SJCRH30 (cell line): ENCODE measurements around the gene MORC2. TPM values are rescaled to one million over a fixed set of nuclear protein-coding genes. Genes with fewer than 3 reads are reported as not detected.
A peak's percentile ranks its signal among the peaks of the same experiment; 100 is the strongest.

ENCODE experiments used
- DNase-seq, 2 experiments: peaks; one replicate each; pipeline ENCODE4 v3.0.0-alpha.2; 2015 to 2020
- H3K27ac ChIP-seq: fragments of 250-450 bp; sonication (Bioruptor Pico); 2 replicates; pipeline ENCODE4 v1.5.1; 2020; ENCODE audit warnings: mild to moderate bottlenecking, moderate library complexity
- H3K27me3 ChIP-seq: fragments of 250-450 bp; sonication (Bioruptor Pico); 2 replicates; pipeline ENCODE4 v1.5.1; 2020; ENCODE audit warnings: mild to moderate bottlenecking, moderate library complexity
- H3K36me3 ChIP-seq: fragments of 250-450 bp; sonication (Bioruptor Pico); 2 replicates; pipeline ENCODE4 v1.5.1; 2020; ENCODE audit warnings: mild to moderate bottlenecking, moderate library complexity
- H3K4me1 ChIP-seq: fragments of 250-450 bp; sonication (Bioruptor Pico); 2 replicates; pipeline ENCODE4 v1.5.1; 2020; ENCODE audit warnings: mild to moderate bottlenecking, moderate library complexity
- H3K4me3 ChIP-seq: fragments of 250-450 bp; sonication (Bioruptor Pico); 2 replicates; pipeline ENCODE4 v1.5.1; 2020; ENCODE audit warnings: mild to moderate bottlenecking, moderate library complexity
- H3K9me3 ChIP-seq: fragments of 250-450 bp; sonication (Bioruptor Pico); replicated peaks from 2 replicates; pipeline ENCODE4 v1.5.1; 2020; ENCODE audit warnings: mild to moderate bottlenecking, moderate library complexity
- total RNA-seq: library from RNA; depleted of rRNA; stranded (reverse); fragments of >200 nt; shearing (Covaris generic); gene quantifications from 2 replicates; pipeline ENCODE4 v1.2.3, GENCODE V29; 2014

Gene MORC2
- total RNA-seq, 1 experiment from 2014 or later, result 29.7 TPM

DNA sequence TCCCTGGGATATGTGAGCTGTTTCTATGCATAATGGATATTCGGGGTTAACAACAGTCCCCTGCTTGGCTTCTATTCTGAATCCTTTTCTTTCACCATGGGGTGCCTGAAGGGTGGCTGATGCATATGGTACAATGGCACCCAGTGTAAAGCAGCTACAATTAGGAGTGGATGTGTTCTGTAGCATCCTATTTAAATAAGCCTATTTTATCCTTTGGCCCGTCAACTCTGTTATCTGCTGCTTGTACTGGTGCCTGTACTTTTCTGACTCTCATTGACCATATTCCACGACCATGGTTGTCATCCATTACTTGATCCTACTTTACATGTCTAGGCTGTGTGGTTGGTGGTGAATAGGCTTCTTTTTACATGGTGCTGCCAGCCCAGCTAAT, 1.8 kb upstream of the MORC2 start:
- Histone ChIP-seq H3K27ac (no peak overlapping the region), H3K9me3 (no peaks in the 10 kb centered on the region; the same call in 1 of the 2 replicates), H3K4me3 (peak overlapping the region; percentile 85), H3K36me3 (peaks cover 65% of the 10 kb centered on the region), H3K4me1 (peaks cover 10% of the 10 kb centered on the region), H3K27me3 (no peaks in the 10 kb centered on the region)
- no peak for DNase-seq

DNA sequence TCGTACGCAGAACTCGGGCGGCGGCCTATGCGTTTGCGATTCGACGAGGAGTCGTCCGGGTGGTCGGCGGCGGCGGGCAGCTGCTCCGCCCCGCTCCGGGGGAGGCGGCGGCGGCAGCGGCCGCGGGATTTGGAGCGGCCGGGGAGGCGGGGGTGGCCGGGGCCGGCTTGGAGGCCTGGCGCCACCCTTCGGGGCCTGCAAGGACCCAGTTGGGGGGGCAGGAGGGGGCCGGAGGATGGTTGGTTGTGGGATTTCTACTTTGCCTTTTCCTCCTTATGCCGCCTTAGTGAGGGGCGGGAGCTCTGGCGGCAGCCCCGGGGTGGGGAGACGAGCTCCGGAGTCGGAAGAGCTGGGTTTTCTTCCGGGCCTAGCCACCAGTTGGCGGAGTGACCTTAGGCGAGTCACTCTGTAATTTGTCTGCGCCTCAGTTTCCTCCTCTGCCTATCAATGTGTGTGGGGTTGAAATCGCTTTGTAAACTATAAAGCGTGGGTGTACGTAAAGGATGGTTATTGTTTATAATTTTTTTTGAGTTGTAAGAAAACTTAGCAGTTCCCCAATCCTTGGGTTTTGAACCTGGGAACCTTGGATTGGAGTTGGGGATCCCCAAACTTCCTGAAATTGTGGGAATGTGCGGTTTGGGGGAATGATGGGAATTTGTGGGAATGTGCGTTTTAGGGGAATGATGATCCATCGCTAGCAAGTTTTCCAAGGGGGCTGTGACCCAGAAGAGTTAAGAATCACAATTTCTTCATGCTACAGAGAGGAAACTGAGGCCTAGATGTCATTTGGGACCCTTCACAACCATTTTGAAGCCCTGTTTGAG, 1.2 kb upstream of the MORC2 start:
- H3K9me3 ChIP-seq, result no peaks in the 10 kb centered on the region; the same call in 1 of the 2 replicates
- peak overlapping the region; percentile 85 for H3K4me3 ChIP-seq
- peaks cover 63% of the 10 kb centered on the region for H3K36me3 ChIP-seq
- peaks cover 10% of the 10 kb centered on the region for H3K4me1 ChIP-seq
- peak overlapping the region; percentile 84 for H3K27ac ChIP-seq
- DNase-seq, result peak; percentile 35 to 36
- H3K27me3 ChIP-seq, result no peaks in the 10 kb centered on the region

DNA sequence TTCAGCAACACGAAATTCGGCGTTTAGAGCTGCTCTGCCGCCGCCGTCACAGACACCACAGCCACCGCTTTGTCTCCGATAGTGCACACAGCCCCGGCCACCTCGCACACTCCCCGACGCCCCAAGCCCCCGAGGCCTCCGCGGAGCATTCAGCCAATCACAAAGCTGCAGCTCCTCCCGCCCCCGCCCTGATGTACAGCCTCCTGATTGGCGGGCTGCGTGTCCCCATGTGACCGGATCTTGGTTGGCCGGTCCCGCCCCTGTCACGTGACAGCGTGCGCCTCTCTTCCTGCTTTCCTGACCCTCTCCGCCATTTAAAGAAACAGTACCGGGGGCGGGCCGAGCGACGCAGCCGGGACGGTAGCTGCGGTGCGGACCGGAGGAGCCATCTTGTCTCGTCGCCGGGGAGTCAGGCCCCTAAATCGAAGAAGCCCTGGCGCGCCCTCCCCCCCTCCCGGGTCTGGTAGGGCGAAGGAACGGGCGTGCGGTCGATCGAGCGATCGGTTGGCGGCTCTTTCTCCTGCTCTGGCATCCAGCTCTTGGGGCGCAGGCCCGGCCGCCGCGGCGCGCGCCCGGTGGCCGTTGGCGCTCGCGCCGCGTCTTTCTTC, 454 bp upstream of the MORC2 start, which contains the start of gene TUG1:
TUG1 (plus strand) TSS at position 342 of the 608 bp plus-strand sequence.
- DNase-seq, result peak; percentile 97 to 98
- H3K9me3 ChIP-seq, result no peaks in the 10 kb centered on the region
- H3K27ac ChIP-seq, result peak within 1 kb of the TSS; percentile 84
- H3K27me3 ChIP-seq, result no peaks in the 10 kb centered on the region
- H3K36me3 ChIP-seq, result peaks cover 55% of the 10 kb centered on the region
- peaks cover 10% of the 10 kb centered on the region for H3K4me1 ChIP-seq
- H3K4me3 ChIP-seq, result peak within 1 kb of the TSS; percentile 85

DNA sequence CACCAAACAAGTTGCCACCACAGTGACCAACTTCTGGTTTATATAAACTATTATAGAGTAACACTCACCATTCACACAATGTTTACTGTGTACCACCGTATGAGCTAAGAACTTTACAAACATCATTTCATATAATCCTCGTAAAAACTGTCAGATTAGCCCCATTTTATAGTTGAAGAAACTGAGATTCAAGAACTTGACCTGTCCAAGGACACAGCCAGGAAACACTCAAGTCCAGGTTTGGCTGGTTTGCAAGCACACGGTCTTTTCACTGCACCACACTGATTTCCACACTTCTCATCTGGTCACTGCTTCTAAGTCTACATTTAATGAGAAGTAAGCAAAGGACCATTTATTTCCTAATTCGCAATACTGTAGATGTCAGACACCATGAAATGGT, 3.7 kb downstream of the MORC2 start:
- Histone ChIP-seq H3K27ac (no peak overlapping the region), H3K9me3 (no peaks in the 10 kb centered on the region), H3K27me3 (no peaks in the 10 kb centered on the region), H3K4me3 (no peak overlapping the region), H3K36me3 (peaks cover 27% of the 10 kb centered on the region), H3K4me1 (peaks cover 10% of the 10 kb centered on the region; the same call in 1 of the 2 replicates)
- no peak for DNase-seq

DNA sequence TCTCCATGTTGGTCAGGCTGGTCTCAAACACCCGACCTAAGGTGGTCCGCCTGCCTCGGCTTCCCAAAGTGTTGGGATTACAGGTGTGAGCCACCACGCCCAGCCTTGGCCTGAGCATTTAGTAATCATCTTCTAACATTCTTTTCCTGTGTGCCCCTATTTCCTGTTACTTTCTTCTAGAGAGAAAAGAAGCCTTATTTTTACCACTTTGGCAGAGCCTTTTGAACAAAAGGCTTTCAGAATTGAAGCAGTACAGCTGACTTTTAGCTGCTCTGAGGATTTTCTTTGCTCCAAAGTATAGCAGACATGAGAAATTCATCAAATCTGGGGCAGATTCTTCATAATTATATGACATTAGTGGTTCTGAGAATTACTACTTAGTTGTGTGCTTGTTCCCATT, 13.4 kb downstream of the MORC2 start:
- Histone ChIP-seq H3K27me3 (no peaks in the 10 kb centered on the region), H3K4me1 (no peaks in the 10 kb centered on the region), H3K4me3 (no peak overlapping the region), H3K9me3 (no peaks in the 10 kb centered on the region), H3K36me3 (peaks cover 45% of the 10 kb centered on the region), H3K27ac (no peak overlapping the region)
- DNase-seq, result no peak

DNA sequence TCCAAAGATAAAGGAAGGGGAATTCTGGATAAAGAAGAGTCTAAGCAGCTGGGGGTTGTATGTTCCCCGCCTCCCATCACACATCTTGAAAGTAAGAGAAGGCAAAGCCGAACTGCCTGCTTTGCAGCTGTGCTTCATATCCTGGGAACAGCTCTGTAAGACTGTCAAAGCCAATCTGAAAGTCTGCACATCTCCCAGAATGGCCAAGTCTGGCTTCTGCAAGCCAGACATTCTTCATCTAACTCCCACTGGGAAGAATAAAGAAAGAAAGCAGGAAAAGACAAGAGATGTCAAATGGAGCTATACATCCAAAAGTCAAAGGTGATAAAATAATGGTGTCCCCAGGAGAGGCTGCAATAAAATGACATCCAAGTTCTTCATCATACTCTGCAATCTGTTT, 15.4 kb downstream of the MORC2 start:
- peaks cover 48% of the 10 kb centered on the region for H3K36me3 ChIP-seq

DNA sequence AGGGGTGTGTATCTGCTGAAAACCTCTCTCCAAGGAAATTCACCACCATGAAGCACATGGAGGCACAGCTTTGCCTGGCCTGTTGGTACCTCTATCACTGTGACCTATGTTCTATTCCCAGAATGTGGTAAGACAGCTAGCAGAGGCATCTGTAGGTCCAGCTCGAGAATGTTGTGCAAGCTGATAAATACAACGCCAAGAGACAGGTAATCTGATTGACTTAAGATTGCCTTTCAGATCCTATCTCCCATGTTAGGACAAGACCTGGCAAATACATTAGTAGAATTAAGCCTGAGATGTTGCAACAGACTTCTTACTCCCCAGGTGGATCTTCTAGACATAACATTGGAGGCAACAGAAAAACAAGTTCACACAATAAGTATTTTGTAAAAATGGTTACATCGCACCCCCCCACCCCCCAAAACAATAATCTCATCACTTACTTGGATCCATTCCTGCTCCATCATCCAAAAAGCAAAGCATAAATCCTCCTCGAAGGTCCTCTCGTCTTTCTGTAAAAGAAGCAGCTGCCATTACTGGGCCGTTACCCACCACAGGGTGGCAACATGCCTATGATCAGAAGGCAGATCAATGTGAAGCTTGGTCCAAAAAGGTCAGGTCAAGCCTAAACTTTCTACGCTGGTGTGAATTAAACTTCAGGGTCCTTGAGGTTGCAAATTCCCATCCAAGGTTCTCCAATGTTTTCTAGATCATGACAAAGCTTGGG, 18.5 kb downstream of the MORC2 start:
- H3K4me3 ChIP-seq, result no peak overlapping the region
- no peak overlapping the region for H3K27ac ChIP-seq
- H3K36me3 ChIP-seq, result peaks cover 50% of the 10 kb centered on the region
- DNase-seq, result no peak
- H3K27me3 ChIP-seq, result no peaks in the 10 kb centered on the region
- H3K4me1 ChIP-seq, result no peaks in the 10 kb centered on the region
- no peaks in the 10 kb centered on the region for H3K9me3 ChIP-seq

More for the DNA sequence above, 15.4 kb downstream of the MORC2 start:
- no peak overlapping the region for H3K4me3 ChIP-seq
- no peaks in the 10 kb centered on the region for H3K9me3 ChIP-seq
- no peak for DNase-seq
- H3K27me3 ChIP-seq, result no peaks in the 10 kb centered on the region
- H3K27ac ChIP-seq, result no peak overlapping the region
- H3K4me1 ChIP-seq, result no peaks in the 10 kb centered on the region

DNA sequence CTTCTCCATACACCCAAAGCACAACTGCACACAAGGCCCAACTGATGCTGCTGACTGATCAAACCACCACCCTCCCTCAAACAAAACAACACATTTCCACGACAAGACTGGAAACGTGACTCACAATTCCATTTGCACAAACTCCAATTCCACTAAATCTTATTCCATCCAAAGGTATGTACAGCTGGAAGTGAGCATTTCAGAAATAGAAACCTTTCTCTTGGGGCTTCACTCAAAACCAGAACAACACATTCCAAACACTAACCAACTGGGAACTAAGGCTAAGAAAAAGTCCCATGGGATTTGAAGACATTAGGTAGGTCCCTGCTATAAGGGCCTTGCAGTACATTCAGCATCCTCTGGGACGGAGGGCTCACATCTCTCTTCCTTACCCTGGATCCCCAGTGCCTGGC, 19.6 kb downstream of the MORC2 start:
- Histone ChIP-seq H3K27ac (no peak overlapping the region), H3K36me3 (peaks cover 54% of the 10 kb centered on the region), H3K4me1 (no peaks in the 10 kb centered on the region), H3K4me3 (no peak overlapping the region), H3K9me3 (no peaks in the 10 kb centered on the region), H3K27me3 (no peaks in the 10 kb centered on the region)
- no peak for DNase-seq

DNA sequence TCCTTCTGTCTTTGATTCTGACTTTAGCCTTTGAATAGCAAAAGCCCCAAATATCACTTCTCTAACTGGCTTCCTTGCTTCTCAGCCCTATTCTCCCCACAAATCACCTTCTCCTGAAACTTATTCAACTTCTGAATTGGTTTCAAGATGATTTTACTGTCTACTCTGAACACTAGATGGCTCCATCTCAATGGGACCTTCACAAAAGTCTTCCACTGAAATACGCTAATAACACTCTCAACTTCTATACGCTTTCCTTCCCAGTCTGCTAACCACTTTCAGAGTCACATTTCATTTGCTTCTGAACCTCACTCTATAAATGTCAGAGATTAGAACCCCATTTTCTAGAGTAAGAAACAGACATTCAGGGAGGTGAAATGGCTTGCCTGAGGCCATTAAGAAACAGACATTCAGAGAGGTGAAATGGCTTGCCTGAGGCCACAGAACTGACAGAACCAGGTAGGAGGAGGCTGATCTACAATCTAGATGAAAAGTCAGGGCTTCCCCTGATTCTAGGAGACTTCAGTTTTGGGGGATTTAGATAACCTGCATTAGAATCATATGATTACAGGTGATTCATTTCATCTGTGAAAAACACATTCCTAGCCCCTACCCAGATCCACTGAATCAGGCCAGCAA, 20.6 kb downstream of the MORC2 start:
- no peak overlapping the region for H3K4me3 ChIP-seq
- no peak overlapping the region for H3K27ac ChIP-seq
- peak in 1 of 2 experiments; percentile 27 for DNase-seq
- no peaks in the 10 kb centered on the region for H3K4me1 ChIP-seq
- H3K27me3 ChIP-seq, result no peaks in the 10 kb centered on the region
- H3K9me3 ChIP-seq, result no peaks in the 10 kb centered on the region
- H3K36me3 ChIP-seq, result peaks cover 56% of the 10 kb centered on the region

DNA sequence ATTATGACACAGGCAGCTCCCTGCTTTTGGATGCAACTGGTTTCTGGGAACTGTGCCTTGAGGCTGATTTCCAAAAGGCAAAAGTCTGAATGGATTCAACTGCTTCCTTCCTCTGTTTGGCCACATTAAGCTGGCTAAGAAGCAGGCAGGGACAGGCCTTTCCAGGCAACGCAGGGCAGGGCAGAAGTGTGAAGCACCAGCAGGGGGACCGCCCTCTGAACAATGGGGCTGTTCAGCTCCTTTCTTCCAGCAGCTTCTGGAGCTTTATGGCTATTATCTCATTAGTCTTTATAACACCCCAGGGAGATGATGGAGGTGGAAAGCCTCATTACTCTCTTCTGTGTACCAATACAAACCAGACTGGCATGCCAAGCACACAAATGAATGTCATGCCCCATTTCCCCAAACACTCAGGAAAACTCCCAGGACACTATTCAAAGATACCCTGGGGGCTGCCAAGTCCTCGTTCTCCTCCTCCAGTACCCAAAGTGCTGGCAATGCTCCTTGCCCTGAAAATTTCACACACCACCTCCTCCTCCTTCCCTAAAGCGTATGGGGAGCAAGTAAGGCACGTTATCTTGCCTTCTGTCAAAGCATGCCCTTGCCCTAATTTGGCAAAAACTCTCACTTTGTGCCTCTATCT, 21.3 kb downstream of the MORC2 start:
- Histone ChIP-seq H3K9me3 (no peaks in the 10 kb centered on the region), H3K36me3 (peaks cover 60% of the 10 kb centered on the region), H3K27me3 (no peaks in the 10 kb centered on the region), H3K4me1 (no peaks in the 10 kb centered on the region), H3K27ac (no peak overlapping the region), H3K4me3 (no peak overlapping the region)
- no peak for DNase-seq

DNA sequence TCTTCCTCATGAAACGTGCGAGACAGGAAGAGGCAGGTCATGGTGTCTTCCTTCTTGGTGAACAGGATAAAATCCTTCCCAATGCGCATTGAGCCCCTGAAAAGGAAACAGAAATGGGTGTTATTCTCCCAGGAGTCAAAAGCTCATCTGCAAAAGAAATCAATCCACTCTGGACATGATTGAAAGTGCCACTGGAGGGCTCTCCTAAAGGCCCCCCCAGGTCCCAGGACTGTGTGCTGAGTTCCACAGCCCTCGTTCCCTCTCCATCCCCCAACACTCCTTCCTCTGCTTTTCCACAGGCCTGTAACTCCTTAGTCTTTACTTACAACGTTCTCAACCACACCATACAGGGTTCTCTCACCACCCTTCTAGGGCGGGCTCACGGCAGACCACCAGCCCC, 22.2 kb downstream of the MORC2 start:
- Histone ChIP-seq H3K4me1 (no peaks in the 10 kb centered on the region), H3K9me3 (no peaks in the 10 kb centered on the region), H3K36me3 (peaks cover 54% of the 10 kb centered on the region), H3K27ac (no peak overlapping the region), H3K4me3 (no peak overlapping the region), H3K27me3 (no peaks in the 10 kb centered on the region)
- no peak for DNase-seq

DNA sequence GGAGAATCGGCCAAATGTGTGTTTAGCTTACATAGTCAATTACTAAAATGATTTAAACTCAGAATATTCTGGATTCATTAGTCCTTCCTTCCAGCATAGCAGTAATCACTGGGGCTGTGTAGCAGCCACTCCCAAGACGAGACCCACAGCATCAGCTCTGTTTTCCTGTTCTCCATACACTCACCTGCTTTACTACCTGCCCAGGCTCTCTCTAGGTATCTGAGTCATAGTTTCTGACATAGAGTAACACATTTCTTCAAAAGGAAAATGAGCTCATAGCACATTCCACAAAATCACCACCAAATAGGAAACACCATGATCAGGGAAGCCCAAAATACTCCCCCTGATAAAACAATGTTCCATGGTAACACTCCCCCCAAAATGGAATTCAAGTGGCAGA, 22.9 kb downstream of the MORC2 start:
- no peaks in the 10 kb centered on the region for H3K27me3 ChIP-seq
- no peaks in the 10 kb centered on the region for H3K4me1 ChIP-seq
- no peak overlapping the region for H3K4me3 ChIP-seq
- no peak overlapping the region for H3K27ac ChIP-seq
- DNase-seq, result no peak
- peaks cover 55% of the 10 kb centered on the region for H3K36me3 ChIP-seq
- H3K9me3 ChIP-seq, result no peaks in the 10 kb centered on the region

DNA sequence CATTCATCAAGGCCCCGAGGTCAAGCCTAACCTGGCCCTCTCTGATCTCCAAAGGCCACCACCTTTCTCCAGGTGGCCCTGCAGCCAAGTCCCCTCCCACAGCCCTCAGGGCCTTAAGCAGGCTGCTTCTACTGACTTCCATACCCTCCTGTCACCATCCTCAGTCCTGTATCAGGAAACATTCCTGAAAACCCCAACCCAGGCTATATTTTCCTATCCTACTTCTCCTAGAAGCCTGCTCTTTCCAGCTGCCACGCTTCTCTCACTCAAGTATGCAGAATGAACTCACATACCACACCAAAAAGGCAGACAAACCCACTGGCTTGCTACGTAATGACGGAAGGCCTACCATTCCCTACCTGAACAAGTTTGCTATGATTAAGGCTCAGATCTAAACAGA, 23.6 kb downstream of the MORC2 start:
- no peak overlapping the region for H3K4me3 ChIP-seq
- H3K9me3 ChIP-seq, result no peaks in the 10 kb centered on the region
- peaks cover 52% of the 10 kb centered on the region for H3K36me3 ChIP-seq
- DNase-seq, result no peak
- H3K27me3 ChIP-seq, result no peaks in the 10 kb centered on the region
- no peak overlapping the region for H3K27ac ChIP-seq
- no peaks in the 10 kb centered on the region for H3K4me1 ChIP-seq

DNA sequence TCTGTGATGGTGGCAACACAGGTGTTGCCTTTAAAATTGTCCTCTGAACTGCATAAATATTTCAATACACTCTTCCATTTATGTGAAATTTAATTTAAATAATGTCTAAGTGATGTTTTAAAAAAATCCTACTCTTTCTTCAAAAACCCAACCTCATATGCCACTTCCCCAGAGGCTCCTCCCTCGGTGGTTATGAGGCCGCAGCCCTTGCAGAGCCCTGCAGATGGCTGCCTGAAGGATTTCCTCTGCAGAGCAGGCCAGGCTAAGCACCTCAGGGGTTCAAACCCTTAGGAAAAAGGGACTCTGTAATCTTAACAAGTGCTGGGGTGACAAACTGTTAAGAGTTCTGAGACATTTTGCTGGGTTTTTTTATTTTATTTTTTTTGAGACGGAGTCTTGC, 25.2 kb downstream of the MORC2 start:
- Histone ChIP-seq H3K9me3 (no peaks in the 10 kb centered on the region), H3K36me3 (peaks cover 55% of the 10 kb centered on the region), H3K27ac (no peak overlapping the region), H3K4me1 (no peaks in the 10 kb centered on the region), H3K4me3 (no peak overlapping the region), H3K27me3 (no peaks in the 10 kb centered on the region)
- DNase-seq, result no peak
